GM19023 (cell line): ENCODE data around the gene GABPB1.

Experiments
- ATAC-seq: cut with Tn5 transposase; IDR thresholded peaks from one replicate; pipeline ENCODE4 v1.9.1; 2021; ENCODE audit warnings: mild to moderate bottlenecking, moderate library complexity; ENCODE audit not compliant: unreplicated experiment

Gene GABPB1

GRCh38 chr15:50244959-50245624 is 109.9 kb downstream of the GABPB1 start:
- no peak for ATAC-seq

GRCh38 chr15:50244153-50244552 is 110.8 kb downstream of the GABPB1 start:
- ATAC-seq, result no peak

GRCh38 chr15:50241684-50242450 is 113.1 kb downstream of the GABPB1 start:
- ATAC-seq, result no peak

GRCh38 chr15:50238255-50238654 is 116.7 kb downstream of the GABPB1 start:
- no peak for ATAC-seq

GRCh38 chr15:50236433-50236832 is 118.6 kb downstream of the GABPB1 start:
- ATAC-seq, result no peak

GRCh38 chr15:50235794-50236193 is 119.2 kb downstream of the GABPB1 start:
- no peak for ATAC-seq

- ATAC-seq, result no peak
Observed at GRCh38 chr15:50234764-50235163, 120.2 kb downstream of the GABPB1 start.

- ATAC-seq, result no peak
Observed at GRCh38 chr15:50233192-50233736, 121.7 kb downstream of the GABPB1 start.

- no peak for ATAC-seq
Observed at GRCh38 chr15:50232791-50233190, 122.2 kb downstream of the GABPB1 start.

GRCh38 chr15:50231761-50232160 is 123.2 kb downstream of the GABPB1 start:
- ATAC-seq, result no peak

GRCh38 chr15:50229336-50229735 is 125.7 kb downstream of the GABPB1 start:
- no peak for ATAC-seq

- no peak for ATAC-seq
Observed at GRCh38 chr15:50228866-50229265, 126.1 kb downstream of the GABPB1 start.

GRCh38 chr15:50227076-50227475 is 127.9 kb downstream of the GABPB1 start:
- ATAC-seq, result no peak

GRCh38 chr15:50225938-50226337 is 129.1 kb downstream of the GABPB1 start:
- ATAC-seq, result no peak
